ENCODE measurements around the gene RNASE13.

Gene RNASE13, protein sequence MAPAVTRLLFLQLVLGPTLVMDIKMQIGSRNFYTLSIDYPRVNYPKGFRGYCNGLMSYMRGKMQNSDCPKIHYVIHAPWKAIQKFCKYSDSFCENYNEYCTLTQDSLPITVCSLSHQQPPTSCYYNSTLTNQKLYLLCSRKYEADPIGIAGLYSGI

DNA sequence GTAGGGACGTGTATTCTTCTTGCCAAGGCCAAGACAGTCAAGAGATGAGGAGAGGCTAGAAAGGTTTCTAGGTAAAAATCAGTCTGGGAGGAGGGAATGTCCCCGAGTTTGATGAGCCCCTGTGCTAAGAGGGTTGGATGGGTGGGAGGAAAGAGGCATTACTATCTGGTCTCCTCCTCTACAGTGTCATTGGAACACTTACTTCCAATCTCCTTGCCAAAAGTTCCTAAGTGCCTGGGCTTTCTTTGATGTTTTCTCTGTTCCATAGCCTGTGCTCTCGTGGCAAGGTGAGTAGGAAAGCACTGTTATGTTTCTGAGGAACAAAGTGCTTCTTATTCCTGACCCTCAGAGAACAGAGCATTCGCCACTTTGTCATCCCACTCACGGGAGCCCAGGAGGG is at the start of gene RNASE13:
TSS of gene RNASE13 (minus strand) at position 101 of the 400 bp plus-strand sequence. CDS start 519 bp downstream, outside the sequence.
- no peak for TF ChIP-seq GATA2 (IDR thresholded peaks at IDR 0.05; ENCODE audit: low read depth, low read length)
- no peak for TF ChIP-seq GATA3 (IDR thresholded peaks at IDR 0.05; ENCODE audit: low read depth, low read length)

DNA sequence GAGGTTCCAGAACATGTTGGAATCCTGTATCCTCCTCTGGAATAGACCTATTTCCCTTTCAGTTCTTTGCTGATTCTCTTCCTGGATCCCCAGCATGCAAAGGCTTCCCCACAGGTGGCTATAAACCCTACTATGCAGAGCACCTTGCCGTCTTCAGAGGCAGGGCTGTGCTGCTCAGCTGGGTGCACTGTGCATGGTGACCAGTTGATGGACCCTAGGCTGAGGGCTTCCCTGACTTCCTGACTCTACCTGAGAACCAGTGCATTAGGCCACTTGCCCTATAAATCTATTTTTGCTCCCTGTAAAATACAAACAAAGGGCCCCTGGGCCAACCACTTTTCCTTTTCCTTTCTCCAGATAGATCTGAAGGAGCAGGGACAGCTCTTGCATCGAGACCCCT is 49.8 kb upstream of the RNASE13 start:
- TF ChIP-seq GATA3 (IDR thresholded peaks at IDR 0.05; ENCODE audit: low read depth, low read length) (no peak), GATA2 (IDR thresholded peaks at IDR 0.05; ENCODE audit: low read depth, low read length) (no peak)

DNA sequence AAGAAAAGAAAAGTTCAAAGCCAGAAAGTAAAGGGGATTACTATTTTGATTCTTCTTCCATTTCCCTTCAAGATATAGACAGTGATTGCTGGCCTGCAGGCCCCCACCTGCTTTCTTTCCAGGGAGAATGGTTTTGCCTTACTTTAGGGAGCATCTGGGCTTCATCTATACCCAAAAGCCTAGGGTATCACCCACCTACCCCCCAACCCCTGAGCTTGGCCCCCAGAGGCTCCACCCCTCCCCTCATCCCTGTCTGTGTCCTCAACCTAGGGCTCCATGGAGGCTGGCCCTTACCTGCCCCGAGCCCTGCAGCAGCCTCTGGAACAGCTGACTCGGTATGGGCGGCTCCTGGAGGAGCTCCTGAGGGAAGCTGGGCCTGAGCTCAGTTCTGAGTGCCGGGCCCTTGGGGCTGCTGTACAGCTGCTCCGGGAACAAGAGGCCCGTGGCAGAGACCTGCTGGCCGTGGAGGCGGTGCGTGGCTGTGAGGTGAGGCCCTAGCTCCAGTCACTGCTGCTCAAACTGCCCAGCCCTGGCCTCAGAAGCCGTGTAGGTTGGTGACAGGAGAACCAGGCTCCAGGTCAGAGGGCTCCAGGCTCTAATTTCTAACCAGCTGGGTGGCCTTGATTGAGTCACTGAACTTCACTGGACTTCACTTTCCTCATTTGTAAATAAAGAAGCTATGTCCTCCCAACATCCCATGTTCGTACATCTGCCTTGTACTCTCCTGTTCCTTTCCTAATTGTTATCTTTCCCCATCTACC is 49.1 kb upstream of the RNASE13 start:
- no peak for TF ChIP-seq GATA3 (IDR thresholded peaks at IDR 0.05; ENCODE audit: low read depth, low read length)
- TF ChIP-seq GATA2 (IDR thresholded peaks at IDR 0.05; ENCODE audit: low read depth, low read length) = no peak

DNA sequence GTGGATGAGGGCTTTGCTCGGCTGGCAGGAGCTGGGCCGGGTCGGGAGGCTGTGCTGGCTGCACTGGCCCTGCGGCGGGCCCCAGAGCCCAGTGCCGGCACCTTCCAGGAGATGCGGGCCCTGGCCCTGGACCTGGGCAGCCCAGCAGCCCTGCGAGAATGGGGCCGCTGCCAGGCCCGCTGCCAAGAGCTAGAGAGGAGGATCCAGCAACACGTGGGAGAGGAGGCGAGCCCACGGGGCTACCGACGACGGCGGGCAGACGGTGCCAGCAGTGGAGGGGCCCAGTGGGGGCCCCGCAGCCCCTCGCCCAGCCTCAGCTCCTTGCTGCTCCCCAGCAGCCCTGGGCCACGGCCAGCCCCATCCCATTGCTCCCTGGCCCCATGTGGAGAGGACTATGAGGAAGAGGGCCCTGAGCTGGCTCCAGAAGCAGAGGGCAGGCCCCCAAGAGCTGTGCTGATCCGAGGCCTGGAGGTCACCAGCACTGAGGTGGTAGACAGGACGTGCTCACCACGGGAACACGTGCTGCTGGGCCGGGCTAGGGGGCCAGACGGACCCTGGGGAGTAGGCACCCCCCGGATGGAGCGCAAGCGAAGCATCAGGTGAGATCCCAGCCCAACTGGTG is 47.0 kb upstream of the RNASE13 start:
- TF ChIP-seq GATA3 (IDR thresholded peaks at IDR 0.05; ENCODE audit: low read depth, low read length) = no peak
- TF ChIP-seq GATA2 (IDR thresholded peaks at IDR 0.05; ENCODE audit: low read depth, low read length) = no peak

DNA sequence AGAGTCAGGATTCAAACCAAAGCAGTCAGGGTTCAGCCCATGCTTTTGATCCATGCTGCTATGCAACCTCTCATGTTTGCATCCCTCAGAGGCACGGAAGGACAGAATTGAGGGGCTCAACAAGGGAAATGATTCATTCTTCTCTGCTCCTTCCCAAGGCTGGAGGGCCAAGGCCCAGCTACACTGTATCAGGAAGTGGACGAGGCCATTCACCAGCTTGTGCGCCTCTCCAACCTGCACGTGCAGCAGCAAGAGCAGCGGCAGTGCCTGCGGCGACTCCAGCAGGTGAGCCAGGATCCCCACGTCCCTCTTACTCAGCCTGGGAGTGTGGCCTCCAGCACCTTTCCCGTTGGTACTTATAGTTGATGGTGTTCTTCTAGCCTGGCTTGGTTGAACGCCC is 44.1 kb upstream of the RNASE13 start:
- TF ChIP-seq GATA2 (IDR thresholded peaks at IDR 0.05; ENCODE audit: low read depth, low read length) (no peak), GATA3 (IDR thresholded peaks at IDR 0.05; ENCODE audit: low read depth, low read length) (no peak)

DNA sequence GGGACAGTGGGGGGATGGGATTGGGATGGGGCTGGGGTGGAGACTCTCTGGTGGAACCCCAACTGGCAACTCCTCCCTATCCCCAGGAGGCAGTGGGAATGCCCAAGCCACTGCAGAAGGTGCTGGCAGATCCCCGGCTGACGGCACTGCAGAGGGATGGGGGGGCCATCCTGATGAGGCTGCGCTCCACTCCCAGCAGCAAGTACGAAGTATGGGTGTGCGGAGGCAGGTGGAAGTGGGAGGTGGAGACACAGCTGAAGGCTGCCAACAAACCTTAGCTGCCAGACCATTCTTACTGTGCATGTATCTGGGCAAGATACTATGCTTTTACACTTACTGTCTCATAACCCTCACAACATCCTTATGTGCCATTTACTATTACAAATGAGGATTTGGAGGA is 43.7 kb upstream of the RNASE13 start:
- no peak for TF ChIP-seq GATA2 (IDR thresholded peaks at IDR 0.05; ENCODE audit: low read depth, low read length)

GRCh38 chr14:21077672-21078071 is 43.1 kb upstream of the RNASE13 start:
- TF ChIP-seq GATA3 (IDR thresholded peaks at IDR 0.05; ENCODE audit: low read depth, low read length) = no peak
- TF ChIP-seq GATA2 (IDR thresholded peaks at IDR 0.05; ENCODE audit: low read depth, low read length) = no peak

DNA sequence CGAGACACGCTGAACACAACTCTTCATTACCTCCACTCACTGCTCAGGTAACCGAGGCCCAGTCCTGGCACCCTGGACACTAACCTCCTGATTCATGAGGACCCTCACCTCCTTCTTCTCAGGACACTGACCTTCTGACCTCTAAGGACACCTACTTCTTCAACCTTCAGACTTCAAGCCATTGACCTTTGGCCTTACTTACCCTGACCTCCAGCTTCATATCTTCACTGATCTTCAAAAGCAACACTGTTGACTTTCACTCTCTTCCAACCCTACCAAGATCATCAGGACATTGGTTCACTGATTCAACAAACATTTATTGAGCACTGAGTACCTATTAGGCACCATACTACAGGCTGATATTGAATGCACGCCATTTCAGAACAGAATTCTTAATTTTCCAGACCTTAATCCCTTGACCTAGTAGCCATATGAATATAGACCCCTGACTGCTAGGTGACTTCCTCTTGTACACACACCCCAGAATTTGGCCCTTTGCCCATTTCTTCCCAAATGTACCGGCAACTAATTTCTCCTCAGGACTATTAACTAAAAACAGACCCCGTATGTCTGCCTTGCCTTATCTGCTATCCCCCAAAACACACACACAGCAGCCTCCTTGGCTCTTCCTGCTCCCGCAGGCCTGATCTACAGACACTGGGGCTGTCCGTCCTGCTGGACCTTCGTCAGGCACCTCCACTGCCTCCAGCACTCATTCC is 41.3 kb upstream of the RNASE13 start:
- no peak for TF ChIP-seq GATA2 (IDR thresholded peaks at IDR 0.05; ENCODE audit: low read depth, low read length)
- no peak for TF ChIP-seq GATA3 (IDR thresholded peaks at IDR 0.05; ENCODE audit: low read depth, low read length)

- no peak for TF ChIP-seq GATA3 (IDR thresholded peaks at IDR 0.05; ENCODE audit: low read depth, low read length)
- TF ChIP-seq GATA2 (IDR thresholded peaks at IDR 0.05; ENCODE audit: low read depth, low read length) = no peak
Observed at GRCh38 chr14:21074398-21075272, 40.0 kb upstream of the RNASE13 start.

GRCh38 chr14:21073921-21074320 is 39.3 kb upstream of the RNASE13 start:
- TF ChIP-seq GATA3 (IDR thresholded peaks at IDR 0.05; ENCODE audit: low read depth, low read length) = no peak
- no peak for TF ChIP-seq GATA2 (IDR thresholded peaks at IDR 0.05; ENCODE audit: low read depth, low read length)

DNA sequence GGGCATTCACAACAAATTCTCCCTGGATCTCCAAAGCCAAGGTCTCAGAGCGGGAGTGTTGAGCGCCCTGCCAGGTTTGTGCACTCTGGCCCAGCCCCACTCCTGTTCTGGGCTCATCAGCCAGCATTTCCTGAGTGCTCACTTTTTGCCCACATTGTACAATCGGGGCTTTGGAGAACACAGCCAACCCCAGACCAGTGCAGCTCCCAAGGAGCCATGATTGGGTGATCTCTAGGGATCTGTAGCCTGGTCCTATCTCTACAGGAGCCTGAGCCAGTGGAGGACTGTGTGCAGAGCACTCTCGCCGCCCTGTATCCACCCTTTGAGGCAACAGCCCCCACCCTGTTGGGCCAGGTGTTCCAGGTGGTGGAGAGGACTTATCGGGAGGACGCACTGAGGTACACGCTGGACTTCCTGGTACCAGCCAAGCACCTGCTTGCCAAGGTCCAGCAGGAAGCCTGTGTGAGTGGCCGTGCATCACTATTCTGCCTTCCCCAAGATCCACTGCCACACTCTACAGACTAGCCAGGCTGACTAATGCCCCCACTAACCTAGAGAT is 38.3 kb upstream of the RNASE13 start:
- TF ChIP-seq GATA2 (IDR thresholded peaks at IDR 0.05; ENCODE audit: low read depth, low read length) (no peak), GATA3 (IDR thresholded peaks at IDR 0.05; ENCODE audit: low read depth, low read length) (no peak)

DNA sequence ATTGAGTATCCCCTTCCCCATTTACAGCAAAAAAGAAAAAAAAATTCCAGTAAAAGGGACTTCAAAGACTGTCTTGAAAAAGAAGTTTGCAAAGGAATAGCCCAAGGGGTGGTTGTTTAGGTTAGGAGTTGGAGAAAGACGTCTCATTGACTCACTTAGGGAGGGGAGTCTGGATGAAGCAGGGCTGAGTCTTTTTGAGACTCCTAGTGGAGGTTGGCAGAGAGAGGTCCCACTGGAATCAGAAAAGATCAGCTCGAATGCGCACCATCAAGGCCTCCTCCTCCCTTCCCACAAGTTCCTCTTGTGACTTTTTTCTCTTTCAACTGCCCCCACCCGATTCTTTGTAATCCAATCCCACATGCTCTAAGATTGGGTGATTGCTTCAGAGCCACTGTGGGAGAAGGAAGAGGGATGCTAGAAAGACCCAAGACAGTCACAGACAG is 37.4 kb upstream of the RNASE13 start:
- TF ChIP-seq GATA2 (IDR thresholded peaks at IDR 0.05; ENCODE audit: low read depth, low read length) (no peak), GATA3 (IDR thresholded peaks at IDR 0.05; ENCODE audit: low read depth, low read length) (no peak)

Measured in SH-SY5Y (cell line).